Endothelial cell of umbilical vein (primary cell): Measurements from ENCODE around the gene RNPC3. TPM values are rescaled to one million over a fixed set of nuclear protein-coding genes. Genes with fewer than 3 reads are reported as not detected.

Experiments used
- BruUV-seq: library from RNA; stranded (reverse); fragments of 400-500 nt; replicated peaks from 2 replicates; lab custom pipeline; 2021; lab: Mats Ljungman, UMichigan
- CTCF ChIA-PET: fragments of 300-600, 350-600 bp; sonication (Branson Sonifier 250); formaldehyde crosslinking; loops from one replicate; lab custom pipeline; 2021; ENCODE audit warnings: antibody characterized with exemption, inconsistent platforms; lab: Charles Lee
- POLR2A ChIA-PET: fragments of 300-600, 350-600 bp; sonication (Branson Sonifier 250); formaldehyde crosslinking; loops from one replicate; lab custom pipeline; 2021; ENCODE audit warnings: antibody characterized with exemption, inconsistent platforms; lab: Charles Lee
- DNase-seq: peaks from one replicate; pipeline ENCODE4 v3.0.0-alpha.2; 2011; ENCODE audit warnings: low read depth, low spot score
- FAIRE-seq: peaks from 2 replicates; lab custom pipeline; 2011; peaks lifted over from hg19 to GRCh38; lab: Jason Lieb, UNC
- H2AFZ ChIP-seq: 2 replicates; pipeline ENCODE4 v1.6.0; 2012; ENCODE audit warnings: low read depth, low read length, control low read depth, inconsistent platforms
- H3K27ac ChIP-seq: 2 replicates; pipeline ENCODE4 v1.5.1; 2011; ENCODE audit warnings: low read depth, mild to moderate bottlenecking, control low read depth, low read length, moderate library complexity; ENCODE audit not compliant: insufficient read depth
- H3K27me3 ChIP-seq, 2 experiments: 2 replicates each; pipeline versions ENCODE4 v1.6.0 to v1.6.1; 2011; ENCODE audit warnings: low read length in 2 of 2, mixed read lengths in 1 of 2; ENCODE audit not compliant: control insufficient read depth in 2 of 2, insufficient read depth in 2 of 2
- H3K36me3 ChIP-seq, 2 experiments: 2 replicates in 1 of 2; 3 replicates in 1 of 2; pipeline ENCODE4 v1.5.1; 2011; ENCODE audit warnings: low read length in 2 of 2, mild to moderate bottlenecking in 1 of 2, moderate library complexity in 1 of 2; ENCODE audit not compliant: control insufficient read depth in 2 of 2, insufficient read depth in 2 of 2; ENCODE audit errors: extremely low read depth in 1 of 2
- H3K4me1 ChIP-seq: 3 replicates; pipeline ENCODE4 v1.5.1; 2011; ENCODE audit warnings: mild to moderate bottlenecking, low read length; ENCODE audit not compliant: control insufficient read depth, insufficient read depth; ENCODE audit errors: extremely low read depth
- H3K4me2 ChIP-seq: 2 replicates; pipeline ENCODE4 v1.6.1; 2011; ENCODE audit warnings: low read length, control low read depth, mixed read lengths; ENCODE audit not compliant: insufficient read depth
- H3K4me3 ChIP-seq, 3 experiments: fragments of 200-600 bp in 1 of 3; sonication (generic), shearing (Covaris generic) in 1 of 3; replicated peaks in 1 of 3; 2 replicates each; pipeline ENCODE4 v1.5.1; 2011 to 2016; ENCODE audit warnings: control low read depth in 3 of 3, low read length in 3 of 3, mild to moderate bottlenecking in 2 of 3, inconsistent platforms in 1 of 3, low read depth in 1 of 3, moderate library complexity in 1 of 3; ENCODE audit not compliant: insufficient read depth in 1 of 3
- H3K79me2 ChIP-seq: 2 replicates; pipeline ENCODE4 v1.6.0; 2012; ENCODE audit warnings: low read length, inconsistent platforms; ENCODE audit not compliant: control insufficient read depth, insufficient read depth
- H3K9ac ChIP-seq: replicated peaks from 2 replicates; pipeline ENCODE3; 2011; ENCODE audit warnings: low read length, control low read depth; ENCODE audit not compliant: insufficient read depth; ENCODE audit errors: extremely low read depth
- H3K9me1 ChIP-seq: replicated peaks from 3 replicates; pipeline ENCODE4 v1.6.0; 2011; ENCODE audit warnings: mild to moderate bottlenecking, low read length; ENCODE audit not compliant: control insufficient read depth, insufficient read depth; ENCODE audit errors: extremely low read depth
- H3K9me3 ChIP-seq: replicated peaks from 2 replicates; pipeline ENCODE4 v1.5.1; 2012; ENCODE audit warnings: low read length, inconsistent platforms; ENCODE audit not compliant: control insufficient read depth, insufficient read depth
- H4K20me1 ChIP-seq: replicated peaks from 2 replicates; pipeline ENCODE3; 2011; ENCODE audit warnings: mild to moderate bottlenecking, low read length; ENCODE audit not compliant: control insufficient read depth, insufficient read depth; ENCODE audit errors: extremely low read depth
- CTCF ChIP-seq, 2 donors: IDR thresholded peaks; 1 replicate in 1 of 2; 2 replicates in 1 of 2; pipeline ENCODE4 v1.5.1; 2011; ENCODE audit warnings: low read length in 2 of 2, mild to moderate bottlenecking in 2 of 2, moderate library complexity in 2 of 2, control low read depth in 1 of 2, inconsistent platforms in 1 of 2, low read depth in 1 of 2; ENCODE audit not compliant: insufficient read depth in 1 of 2; ENCODE audit errors: extremely low read depth in 1 of 2
- EZH2 ChIP-seq: IDR thresholded peaks from 2 replicates; pipeline ENCODE4 v1.6.1; 2012; ENCODE audit warnings: borderline replicate concordance, low read depth, mild to moderate bottlenecking, moderate library complexity, low read length, inconsistent platforms; ENCODE audit not compliant: severe bottlenecking
- FOS ChIP-seq: IDR thresholded peaks from 2 replicates; pipeline ENCODE4 v1.6.1; 2011; ENCODE audit warnings: mild to moderate bottlenecking, low read length, moderate library complexity, borderline replicate concordance; ENCODE audit not compliant: insufficient read depth
- GATA2 ChIP-seq: IDR thresholded peaks from 2 replicates; pipeline ENCODE4 v1.7.0; 2011; ENCODE audit warnings: low read depth, mild to moderate bottlenecking, moderate library complexity, mixed read lengths, low read length; ENCODE audit not compliant: insufficient read length, insufficient read depth
- JUN ChIP-seq: IDR thresholded peaks from 2 replicates; pipeline ENCODE4 v1.6.1; 2011; ENCODE audit warnings: borderline replicate concordance, low read depth; ENCODE audit not compliant: insufficient read length, insufficient read depth
- MYC ChIP-seq: IDR thresholded peaks from one replicate; pipeline ENCODE4 v1.6.1; 2011; ENCODE audit warnings: mild to moderate bottlenecking, low read depth, low read length
- POLR2A ChIP-seq: IDR thresholded peaks from 2 replicates; pipeline ENCODE4 v1.6.1; 2012; ENCODE audit warnings: low read depth, mild to moderate bottlenecking, control low read depth, low read length
- POLR2AphosphoS5 ChIP-seq: IDR thresholded peaks from 2 replicates; pipeline ENCODE4 v1.6.1; 2012; ENCODE audit warnings: low read depth, mild to moderate bottlenecking, control low read depth, low read length, moderate library complexity; ENCODE audit not compliant: insufficient read depth
- dilution Hi-C: fragments of 300-500 bp; cut with MboI; formaldehyde crosslinking; loops from one replicate; pipeline ENCODE4 v1.15.0; 2019; ENCODE audit warnings: low sequenced_read_pairs; ENCODE audit not compliant: extremely low pct_ligation_motif_present
- intact Hi-C: fragments of 100-400 bp; cut with micrococcal nuclease; formaldehyde crosslinking; loops from one replicate; pipeline ENCODE4 v1.10.0; 2022
- polyA plus RNA-seq, 4 experiments: library from polyadenylated mRNA; depleted of rRNA in 3 of 4; stranded (reverse) in 3 of 4; unstranded in 1 of 4; fragments of >200 nt; gene quantifications; 2 replicates each; pipeline versions ENCODE4 v1.2.1 to v1.2.3, GENCODE V29; 2011 to 2012; ENCODE audit warnings: missing spikeins in 1 of 4
- total RNA-seq: library from RNA; stranded (reverse); gene quantifications from 2 replicates; pipeline ENCODE4 v1.2.3, GENCODE V29; 2021
- TF ChIP-seq, protein P1 (sequence below): IDR thresholded peaks from 2 replicates; pipeline ENCODE4 v1.6.1; 2011; ENCODE audit not compliant: insufficient read depth, insufficient read length

The RNPC3 gene
- total and polyA plus RNA-seq, 2 donors (not counting 3 experiments of a cell fraction or from before 2014, with no cell fraction given), result 9.2 to 16.7 TPM

- H3K9me3 ChIP-seq, result no peaks in the 10 kb centered on the region
- no peak overlapping the region for H3K4me2 ChIP-seq
- POLR2A ChIA-PET, result no interaction called here
- FAIRE-seq (no peak), DNase-seq (no peak)
- no peaks in the 10 kb centered on the region for H3K27me3 ChIP-seq
- no TSS peak for BruUV-seq
- no peak overlapping the region for H3K4me3 ChIP-seq
- dilution Hi-C loops (no loop called here), intact Hi-C loops (no loop called here)
- TF ChIP-seq FOS (no peak), POLR2A (no peak), JUN (no peak), GATA2 (no peak), EZH2 (no peak), MYC (no peak), POLR2AphosphoS5 (no peak), CTCF (IDR thresholded peaks at IDR 0.05; ENCODE audit: extremely low read depth in 1 of 2, insufficient read depth in 1 of 2, low read depth in 1 of 2, low read length in 2 of 2) (no peak)
- TF ChIP-seq, protein P1, sequence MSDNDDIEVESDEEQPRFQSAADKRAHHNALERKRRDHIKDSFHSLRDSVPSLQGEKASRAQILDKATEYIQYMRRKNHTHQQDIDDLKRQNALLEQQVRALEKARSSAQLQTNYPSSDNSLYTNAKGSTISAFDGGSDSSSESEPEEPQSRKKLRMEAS, result no peak
- CTCF ChIA-PET, result interaction anchor here (2.7 kb wide), 1 partner anchor 417 kb away, joined by 10 read pairs; no protein-coding TSS in a partner anchor
- H3K9ac ChIP-seq, result no peak overlapping the region
- H2AFZ ChIP-seq, result no peak overlapping the region
- no peaks in the 10 kb centered on the region for H3K36me3 ChIP-seq
- H4K20me1 ChIP-seq, result no peaks in the 10 kb centered on the region
- peaks cover 19% of the 10 kb centered on the region for H3K79me2 ChIP-seq
- peaks cover 14% of the 10 kb centered on the region for H3K4me1 ChIP-seq
- H3K27ac ChIP-seq, result no peak overlapping the region
- H3K9me1 ChIP-seq, result no peaks in the 10 kb centered on the region
Observed at GRCh38 chr1:103523346-103523745, 2.2 kb upstream of the RNPC3 start.
